ENCODE measurements around the gene CRX.
"Not testable (repeated sequence)": the region's sequence is repeated elsewhere in the genome, so short reads cannot be mapped to it uniquely, and the experiment has no call there.

Gene CRX

GRCh38 chr19:47803671-47804070 lies 18.1 kb upstream of the CRX start:
- not testable (repeated sequence) for DNase-seq (ENCODE audit: low read depth)

- not testable (repeated sequence) for DNase-seq (ENCODE audit: low read depth)
These were observed 17.3 kb upstream of the CRX start, which contains the start of gene TPRX1 for GRCh38 chr19:47804451-47804850. TSS of gene TPRX1 (minus strand) at chr19:47804551. CDS start at chr19:47804539, 12 bp downstream.

GRCh38 chr19:47805313-47805712 lies 16.4 kb upstream of the CRX start:
- DNase-seq (ENCODE audit: low read depth) = no peak

GRCh38 chr19:47806435-47806834 lies 15.3 kb upstream of the CRX start:
- DNase-seq (ENCODE audit: low read depth) = no peak

GRCh38 chr19:47813304-47813994 lies 8.3 kb upstream of the CRX start:
- DNase-seq (ENCODE audit: low read depth) = peak; percentile 52

- DNase-seq (ENCODE audit: low read depth) = no peak
These were observed 7.8 kb upstream of the CRX start for GRCh38 chr19:47813995-47814328.

GRCh38 chr19:47816270-47816669 lies 5.5 kb upstream of the CRX start:
- DNase-seq (ENCODE audit: low read depth) = not testable (repeated sequence)

- DNase-seq (ENCODE audit: low read depth) = not testable (repeated sequence)
These were observed 3.5 kb upstream of the CRX start for GRCh38 chr19:47818221-47818620.

GRCh38 chr19:47819858-47820257 lies 1.9 kb upstream of the CRX start:
- DNase-seq (ENCODE audit: low read depth) = no peak

GRCh38 chr19:47820410-47820809 lies 1.3 kb upstream of the CRX start:
- no peak for DNase-seq (ENCODE audit: low read depth)

GRCh38 chr19:47824396-47824795 lies 2.7 kb downstream of the CRX start:
- DNase-seq (ENCODE audit: low read depth) = no peak

GRCh38 chr19:47826800-47827199 lies 5.1 kb downstream of the CRX start:
- no peak for DNase-seq (ENCODE audit: low read depth)

GRCh38 chr19:47832723-47833122 lies 11.0 kb downstream of the CRX start:
- no peak for DNase-seq (ENCODE audit: low read depth)

GRCh38 chr19:47836038-47836437 lies 14.3 kb downstream of the CRX start:
- no peak for DNase-seq (ENCODE audit: low read depth)

- DNase-seq (ENCODE audit: low read depth) = no peak
These were observed 17.7 kb downstream of the CRX start for GRCh38 chr19:47839411-47839810.

GRCh38 chr19:47839913-47840312 lies 18.2 kb downstream of the CRX start:
- DNase-seq (ENCODE audit: low read depth) = no peak

- no peak for DNase-seq (ENCODE audit: low read depth)
These were observed 21.2 kb downstream of the CRX start for GRCh38 chr19:47842941-47843340.

GRCh38 chr19:47848425-47848822 lies 26.7 kb downstream of the CRX start:
- DNase-seq (ENCODE audit: low read depth) = no peak

- DNase-seq (ENCODE audit: low read depth) = peak; percentile 3
These were observed 27.2 kb downstream of the CRX start for GRCh38 chr19:47848823-47849473.

- no peak for DNase-seq (ENCODE audit: low read depth)
These were observed 31.3 kb downstream of the CRX start for GRCh38 chr19:47853003-47853402.

- DNase-seq (ENCODE audit: low read depth) = no peak
These were observed 32.7 kb downstream of the CRX start for GRCh38 chr19:47854459-47854858.

GRCh38 chr19:47858231-47858630 lies 36.5 kb downstream of the CRX start:
- DNase-seq (ENCODE audit: low read depth) = not testable (repeated sequence)

GRCh38 chr19:47858646-47859285 lies 37.0 kb downstream of the CRX start, which contains the start of gene TPRX2:
TSS of gene TPRX2 (plus strand) at chr19:47859235. CDS start at chr19:47859247, 12 bp downstream.
- DNase-seq (ENCODE audit: low read depth) = not testable (repeated sequence)

Data from activated T-helper 1 cell treated with Interleukin-2 at 50 U/mL for 16 hours (primary cell).